Measurements from ENCODE around the gene ZBED5. TPM values are rescaled to one million over a fixed set of nuclear protein-coding genes. Genes with fewer than 3 reads are reported as not detected.

Gene ZBED5
- total RNA-seq = 10 to 100 TPM; 39.2 to 42.0 (median 39.9) TPM

DNA sequence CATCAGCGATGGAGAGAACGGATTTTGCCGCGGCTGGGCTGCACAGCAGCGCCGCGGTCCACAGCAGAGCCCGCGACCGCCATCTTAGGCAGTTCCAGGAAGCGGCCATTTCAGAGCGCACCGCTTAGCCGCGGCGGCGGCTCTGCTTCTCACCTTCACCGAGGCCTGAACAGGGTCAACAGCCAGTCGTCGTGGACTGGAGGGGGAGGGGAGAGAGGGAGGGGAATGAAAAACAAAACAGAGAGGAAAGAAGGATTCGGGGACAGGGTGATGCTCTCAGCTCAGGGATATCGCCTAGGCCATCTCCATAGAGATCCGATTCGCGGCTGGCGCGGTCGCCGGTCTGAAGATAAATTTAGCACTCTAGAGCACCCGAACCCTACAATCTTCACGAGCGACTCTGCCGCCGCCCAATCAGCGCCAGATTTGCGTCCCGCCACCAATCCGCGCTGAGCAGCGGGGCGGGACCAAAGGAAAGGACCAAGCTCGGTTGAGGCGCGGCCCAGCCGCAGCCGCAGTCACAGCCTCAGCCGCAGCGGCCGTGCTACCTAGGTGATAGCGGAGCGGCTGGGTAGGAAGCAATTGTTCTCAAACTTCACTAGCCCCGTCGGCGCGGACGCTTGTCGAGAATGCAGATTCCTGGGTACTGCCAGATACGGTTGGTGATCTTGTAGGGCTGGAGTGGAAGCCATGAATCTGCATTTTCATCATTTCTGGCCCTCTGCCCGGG is at the start of gene ZBED5:
TSS of gene ZBED5 (minus strand) at position 345 of the 730 bp plus-strand sequence. CDS start 3,108 bp downstream, outside the sequence.
- H3K36me3 Mint-ChIP-seq (ENCODE audit: insufficient read depth) = peaks cover 20% of the 10 kb centered on the region

DNA sequence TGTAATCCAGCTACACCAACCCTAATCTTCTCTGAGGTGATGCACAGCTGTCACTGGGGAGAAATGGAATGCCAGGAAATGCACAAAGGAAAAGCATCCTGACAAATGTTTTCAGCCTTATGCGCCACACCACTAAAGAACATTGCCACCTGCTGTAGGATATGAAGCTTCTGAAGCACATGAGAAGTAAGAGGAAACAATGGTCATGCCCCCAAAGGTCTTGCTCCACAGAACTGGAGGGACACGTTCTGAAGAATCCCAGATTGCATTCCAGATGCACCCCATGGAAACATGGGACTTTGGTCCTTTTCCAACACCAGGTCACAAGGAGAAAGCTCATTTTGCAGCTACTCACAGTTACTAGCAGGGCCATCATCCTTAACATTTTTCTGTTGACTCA is 48.7 kb upstream of the ZBED5 start:
- no peaks in the 10 kb centered on the region for H3K9me3 Mint-ChIP-seq
- H3K36me3 Mint-ChIP-seq (ENCODE audit: insufficient read depth) = no peaks in the 10 kb centered on the region
- peaks cover 8% of the 10 kb centered on the region for H3K27me3 Mint-ChIP-seq (ENCODE audit: low read depth)
- ATAC-seq (no peak), DNase-seq (no peak)
- no peaks in the 10 kb centered on the region for H3K4me1 Mint-ChIP-seq (ENCODE audit: low read depth)
- no peak overlapping the region for H3K4me3 Mint-ChIP-seq

More for the DNA sequence above, at the start of gene ZBED5:
- H3K4me3 Mint-ChIP-seq = peak within 1 kb of the TSS; percentile 96
- ATAC-seq = peak; percentile 94
- peaks cover 38% of the 10 kb centered on the region for H3K4me1 Mint-ChIP-seq (ENCODE audit: low read depth)
- H3K9me3 Mint-ChIP-seq = no peaks in the 10 kb centered on the region
- H3K27me3 Mint-ChIP-seq (ENCODE audit: low read depth) = no peaks in the 10 kb centered on the region
- DNase-seq = peak; percentile 91

DNA sequence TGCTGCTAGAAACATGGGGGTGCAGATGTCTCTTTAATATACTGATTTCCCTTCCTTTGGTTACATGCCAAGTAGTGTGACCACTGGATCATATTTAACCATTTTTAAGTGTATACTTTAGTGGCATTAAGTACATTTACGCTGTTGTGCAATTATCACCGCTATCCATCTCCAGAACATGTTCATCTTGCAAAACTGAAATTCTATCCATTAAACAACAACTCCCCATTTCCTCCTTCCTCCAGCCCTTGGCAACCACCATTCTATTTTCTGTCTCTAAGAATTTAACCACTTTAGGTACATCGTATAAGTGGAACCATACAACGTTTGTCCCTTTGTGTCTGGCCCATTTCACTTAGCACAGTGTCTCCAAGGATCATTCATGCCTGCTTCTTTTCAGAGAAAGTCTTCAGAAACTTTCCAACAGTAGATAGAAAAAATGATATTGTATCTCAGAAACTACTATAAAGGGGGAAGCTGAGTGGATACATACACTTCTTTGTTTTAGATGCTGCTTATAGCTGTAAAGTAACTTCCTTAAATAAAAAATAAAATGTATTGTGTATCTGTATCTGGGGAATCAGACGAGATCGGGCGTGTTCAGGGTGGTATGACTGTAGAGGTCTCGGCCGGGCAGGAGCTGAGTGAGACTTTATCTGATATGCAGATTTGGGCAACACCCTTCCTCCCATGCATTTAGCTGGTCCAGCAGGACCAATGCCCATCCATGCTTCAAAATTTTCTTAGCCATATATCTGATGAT is 44.6 kb upstream of the ZBED5 start:
- ATAC-seq = no peak
- H3K36me3 Mint-ChIP-seq (ENCODE audit: insufficient read depth) = no peaks in the 10 kb centered on the region
- no peaks in the 10 kb centered on the region for H3K9me3 Mint-ChIP-seq
- no peaks in the 10 kb centered on the region for H3K4me1 Mint-ChIP-seq (ENCODE audit: low read depth)
- H3K4me3 Mint-ChIP-seq = no peak overlapping the region
- peaks cover 8% of the 10 kb centered on the region for H3K27me3 Mint-ChIP-seq (ENCODE audit: low read depth)
- DNase-seq = no peak

DNA sequence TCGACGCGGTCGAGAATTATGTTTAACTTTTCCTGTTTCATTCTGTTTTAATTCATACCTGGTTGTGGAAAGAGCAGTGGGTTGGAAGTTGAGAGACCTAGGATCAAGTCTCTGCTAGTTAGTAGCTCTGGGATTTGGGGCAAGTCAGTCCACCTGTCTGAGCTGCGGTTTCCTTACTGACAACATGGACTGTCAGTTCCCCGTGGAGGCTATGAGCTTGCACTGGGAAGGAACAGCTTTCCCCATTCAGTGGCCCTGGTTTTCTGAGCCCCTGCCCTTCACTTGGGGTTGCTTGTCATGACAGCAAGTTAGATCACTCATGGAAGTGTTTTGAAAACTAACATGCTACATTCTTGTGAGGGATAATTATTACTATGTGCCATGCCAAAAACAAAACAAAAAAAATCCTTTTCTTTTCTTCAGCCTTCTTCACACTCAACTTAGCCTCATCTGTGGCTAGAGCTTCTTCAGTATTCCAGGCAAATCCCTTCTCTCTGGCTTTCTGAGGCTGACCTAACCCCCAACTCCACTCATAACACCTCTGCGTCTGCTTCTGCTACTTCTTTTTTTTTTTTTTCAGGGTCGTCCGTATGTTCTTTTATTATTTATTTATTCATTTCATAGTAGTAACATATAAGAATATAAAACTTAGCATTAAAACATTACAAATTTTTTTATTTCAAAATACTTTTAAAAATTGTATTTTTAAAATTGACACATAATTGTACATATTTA is 43.0 kb upstream of the ZBED5 start:
- DNase-seq (no peak), ATAC-seq (no peak)
- Mint-ChIP-seq H3K9me3 (no peaks in the 10 kb centered on the region), H3K36me3 (ENCODE audit: insufficient read depth) (no peaks in the 10 kb centered on the region), H3K4me3 (no peak overlapping the region), H3K4me1 (ENCODE audit: low read depth) (no peaks in the 10 kb centered on the region), H3K27me3 (ENCODE audit: low read depth) (peaks cover 8% of the 10 kb centered on the region)

DNA sequence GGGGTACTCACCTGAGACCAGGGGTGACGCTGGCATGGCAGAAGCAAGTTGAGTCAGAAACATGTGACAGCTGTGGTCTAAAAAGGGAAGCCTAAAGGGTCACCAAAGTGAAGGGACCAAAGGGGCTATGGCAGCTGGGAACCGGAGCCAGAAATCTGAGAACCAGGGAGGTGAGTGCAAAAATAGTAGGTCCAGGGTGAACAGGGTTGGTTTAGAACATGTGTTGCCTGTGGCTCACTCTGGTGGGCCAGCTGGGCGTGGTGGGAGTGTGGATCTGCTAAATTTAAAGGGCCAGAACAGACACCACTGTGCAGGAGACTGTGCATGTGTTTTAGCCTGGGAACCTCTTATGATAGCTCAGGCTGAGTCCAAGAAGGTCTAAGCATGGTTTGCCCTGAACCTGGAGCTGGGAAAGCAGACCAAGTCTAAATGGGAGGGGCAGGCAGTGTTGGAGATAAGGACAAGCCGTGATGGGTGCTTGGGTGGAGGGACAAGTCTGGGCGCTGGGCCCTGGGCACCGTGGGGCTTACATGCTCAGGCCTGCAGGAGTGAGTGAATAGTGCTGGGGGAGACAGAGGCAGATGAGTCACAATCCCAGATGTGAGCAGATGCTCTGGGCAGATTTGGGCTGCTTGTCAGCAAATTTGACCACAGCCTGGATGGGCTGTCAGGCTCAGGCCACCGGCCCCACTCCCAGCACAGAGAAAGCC is 41.4 kb upstream of the ZBED5 start:
- DNase-seq = no peak
- Mint-ChIP-seq H3K4me3 (no peak overlapping the region), H3K27me3 (ENCODE audit: low read depth) (no peaks in the 10 kb centered on the region), H3K36me3 (ENCODE audit: insufficient read depth) (no peaks in the 10 kb centered on the region), H3K9me3 (no peaks in the 10 kb centered on the region), H3K4me1 (ENCODE audit: low read depth) (no peaks in the 10 kb centered on the region)
- ATAC-seq = peak; percentile 35 to 47

DNA sequence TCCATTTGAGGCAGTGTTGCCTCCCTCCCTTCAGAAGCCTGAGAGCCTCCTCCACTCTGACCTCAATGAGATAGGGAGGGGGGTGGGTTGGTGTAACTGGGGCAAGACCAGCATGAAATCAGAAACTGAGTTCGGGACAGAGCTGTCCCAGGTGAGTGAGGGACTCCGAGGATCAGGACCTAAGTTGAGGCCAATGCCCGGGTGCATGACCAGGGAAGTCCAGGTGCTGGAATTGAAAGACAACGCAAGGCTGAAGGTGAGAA is 40.8 kb upstream of the ZBED5 start:
- Mint-ChIP-seq H3K36me3 (ENCODE audit: insufficient read depth) (no peaks in the 10 kb centered on the region), H3K9me3 (no peaks in the 10 kb centered on the region), H3K4me1 (ENCODE audit: low read depth) (no peaks in the 10 kb centered on the region), H3K27me3 (ENCODE audit: low read depth) (no peaks in the 10 kb centered on the region), H3K4me3 (no peak overlapping the region)
- DNase-seq = no peak
- no peak for ATAC-seq

DNA sequence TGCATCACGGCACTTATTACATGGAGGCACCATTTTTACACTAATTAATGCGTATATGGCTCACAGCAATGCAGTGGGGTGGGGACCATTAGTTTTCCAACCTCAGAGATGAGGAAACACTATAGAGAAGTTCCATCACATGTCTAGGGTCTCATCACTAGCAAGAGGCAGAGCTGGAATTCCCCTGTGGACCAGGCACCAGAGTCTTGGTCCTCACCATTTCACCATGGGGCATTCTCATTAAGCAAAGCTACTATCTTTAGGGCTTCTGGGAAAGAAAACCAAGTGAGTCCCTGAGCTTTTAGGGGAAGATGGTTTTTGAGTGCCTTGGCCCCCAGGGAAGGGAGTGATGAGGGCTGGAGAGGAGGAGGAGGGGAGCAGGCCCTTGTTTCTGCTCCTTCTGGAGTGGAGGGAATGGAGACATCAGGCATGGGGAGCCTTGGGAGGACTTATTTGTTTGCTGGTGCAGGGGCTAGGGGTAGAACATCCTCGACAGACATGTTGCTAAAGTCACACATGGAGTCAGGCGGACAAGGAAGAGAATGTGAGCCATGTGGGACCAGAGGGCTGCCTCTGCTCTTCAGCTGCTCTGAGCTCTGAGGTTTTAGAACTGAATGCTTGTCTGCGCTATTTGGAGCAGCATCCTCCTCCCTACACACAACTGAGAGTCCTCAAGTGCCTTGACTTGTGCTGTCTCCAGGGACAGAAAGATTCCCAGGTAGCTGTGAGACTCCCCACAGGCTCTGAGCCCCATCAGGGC is 40.3 kb upstream of the ZBED5 start:
- Mint-ChIP-seq H3K9me3 (no peaks in the 10 kb centered on the region), H3K27me3 (ENCODE audit: low read depth) (no peaks in the 10 kb centered on the region), H3K4me3 (no peak overlapping the region), H3K36me3 (ENCODE audit: insufficient read depth) (no peaks in the 10 kb centered on the region), H3K4me1 (ENCODE audit: low read depth) (no peaks in the 10 kb centered on the region)
- DNase-seq = no peak
- ATAC-seq = no peak

DNA sequence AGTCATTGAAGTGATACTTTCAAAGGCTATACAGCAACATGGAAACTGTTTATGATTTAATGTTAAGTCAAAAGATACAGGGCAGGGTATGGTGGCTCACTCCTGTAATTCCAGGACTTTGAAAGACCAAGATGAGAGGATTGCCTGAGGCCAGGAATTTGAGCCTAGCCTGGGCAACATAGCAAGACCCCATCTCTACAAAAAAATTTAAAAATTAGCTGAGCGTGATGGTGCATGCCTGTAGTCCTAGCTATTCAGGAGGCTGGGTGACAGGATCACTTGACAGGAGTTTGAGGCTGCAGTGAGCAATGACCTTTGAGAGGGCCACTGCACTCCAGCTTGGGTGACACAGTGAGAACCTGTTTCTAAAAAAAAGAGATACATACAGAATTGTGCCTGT is 39.3 kb upstream of the ZBED5 start:
- no peaks in the 10 kb centered on the region for H3K27me3 Mint-ChIP-seq (ENCODE audit: low read depth)
- no peaks in the 10 kb centered on the region for H3K9me3 Mint-ChIP-seq
- no peak for DNase-seq
- ATAC-seq = no peak
- no peak overlapping the region for H3K4me3 Mint-ChIP-seq
- H3K36me3 Mint-ChIP-seq (ENCODE audit: insufficient read depth) = no peaks in the 10 kb centered on the region
- H3K4me1 Mint-ChIP-seq (ENCODE audit: low read depth) = no peaks in the 10 kb centered on the region

DNA sequence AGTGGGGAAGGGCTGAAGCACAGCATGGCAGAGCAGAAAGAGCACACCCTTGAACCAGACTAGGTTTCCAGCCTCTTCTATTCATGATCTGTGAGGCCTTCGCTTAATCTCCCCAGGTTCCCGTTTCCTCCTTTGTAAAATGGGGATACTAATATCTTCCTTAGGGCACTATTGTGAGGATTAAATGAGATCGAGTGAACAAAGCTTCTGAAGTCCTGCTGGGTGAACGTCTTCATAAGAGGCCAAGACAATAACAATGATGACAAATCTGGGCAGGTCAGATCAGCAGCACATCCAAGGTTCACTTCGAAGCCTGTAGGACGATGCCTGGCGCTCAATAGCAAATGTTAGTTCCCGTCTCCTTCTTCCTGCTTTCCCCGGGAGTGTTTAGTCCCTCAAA is 38.6 kb upstream of the ZBED5 start:
- H3K9me3 Mint-ChIP-seq = no peaks in the 10 kb centered on the region
- no peaks in the 10 kb centered on the region for H3K27me3 Mint-ChIP-seq (ENCODE audit: low read depth)
- no peaks in the 10 kb centered on the region for H3K4me1 Mint-ChIP-seq (ENCODE audit: low read depth)
- H3K4me3 Mint-ChIP-seq = no peak overlapping the region
- DNase-seq (no peak), ATAC-seq (no peak)
- no peaks in the 10 kb centered on the region for H3K36me3 Mint-ChIP-seq (ENCODE audit: insufficient read depth)

DNA sequence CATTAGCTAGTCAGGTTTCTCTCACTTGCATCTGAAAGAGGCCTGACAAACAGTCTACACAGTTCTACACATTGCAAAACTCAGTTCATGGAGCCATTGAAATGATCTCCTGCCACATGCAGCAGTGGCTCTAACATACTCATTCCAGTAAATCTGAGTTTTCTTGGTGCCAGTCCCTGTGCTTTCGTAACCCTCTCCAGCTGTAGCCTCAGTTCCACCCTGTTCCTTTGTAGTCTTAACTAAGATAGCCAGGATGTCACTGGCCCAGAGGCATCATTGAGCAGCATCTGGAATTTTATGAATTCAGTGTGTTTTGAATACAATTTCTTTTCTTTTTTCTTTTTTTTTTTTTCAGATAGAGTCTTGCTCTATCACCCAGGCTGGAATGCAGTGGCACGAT is 37.4 kb upstream of the ZBED5 start:
- no peaks in the 10 kb centered on the region for H3K27me3 Mint-ChIP-seq (ENCODE audit: low read depth)
- no peaks in the 10 kb centered on the region for H3K4me1 Mint-ChIP-seq (ENCODE audit: low read depth)
- ATAC-seq = no peak
- H3K4me3 Mint-ChIP-seq = no peak overlapping the region
- no peak for DNase-seq
- H3K36me3 Mint-ChIP-seq (ENCODE audit: insufficient read depth) = no peaks in the 10 kb centered on the region
- H3K9me3 Mint-ChIP-seq = no peaks in the 10 kb centered on the region

DNA sequence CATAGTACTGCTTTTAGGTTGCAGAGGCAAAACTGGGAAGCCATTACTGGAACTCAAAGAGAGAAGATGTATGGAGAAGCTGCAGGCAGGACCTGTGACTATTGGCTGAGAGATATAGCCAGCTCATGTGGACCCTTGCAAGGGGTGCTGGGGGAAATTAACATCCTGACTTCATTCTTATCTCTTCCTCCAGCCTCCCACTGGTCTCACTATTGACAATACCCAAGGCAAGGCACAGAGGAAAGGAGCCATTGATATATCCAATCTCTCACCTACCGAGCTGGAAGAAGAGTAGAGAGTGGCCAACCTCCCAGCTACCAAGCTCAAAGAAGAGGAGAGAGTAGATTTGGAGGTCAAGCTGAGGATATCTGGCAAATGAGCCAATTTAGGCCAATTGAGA is 36.8 kb upstream of the ZBED5 start:
- no peak for ATAC-seq
- Mint-ChIP-seq H3K9me3 (peaks cover 4% of the 10 kb centered on the region), H3K4me3 (no peak overlapping the region), H3K27me3 (ENCODE audit: low read depth) (no peaks in the 10 kb centered on the region), H3K36me3 (ENCODE audit: insufficient read depth) (peaks cover 3% of the 10 kb centered on the region), H3K4me1 (ENCODE audit: low read depth) (no peaks in the 10 kb centered on the region)
- no peak for DNase-seq

DNA sequence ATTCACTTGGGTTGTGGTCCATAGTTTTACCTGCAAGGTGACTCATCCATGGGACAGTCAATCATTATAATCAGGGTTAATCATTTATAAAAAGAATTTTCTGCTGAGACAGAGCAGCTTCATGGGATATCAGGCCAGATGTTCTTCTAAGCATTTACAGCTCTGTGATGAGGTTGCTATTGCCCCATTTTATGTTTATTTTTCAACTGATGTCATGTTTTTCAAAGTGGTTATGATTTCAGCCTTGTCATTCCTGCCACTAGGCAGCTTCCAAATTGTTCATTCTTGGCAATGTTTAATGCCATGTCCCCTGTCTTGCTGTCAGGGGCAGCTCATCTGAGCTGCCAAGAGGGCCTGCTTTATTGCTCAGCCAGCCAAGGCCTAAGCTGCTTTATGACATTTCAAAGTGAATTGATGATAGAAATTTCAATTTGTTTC is 35.9 kb upstream of the ZBED5 start:
- no peak for DNase-seq
- H3K27me3 Mint-ChIP-seq (ENCODE audit: low read depth) = peaks cover 3% of the 10 kb centered on the region
- H3K9me3 Mint-ChIP-seq = peaks cover 13% of the 10 kb centered on the region
- H3K4me3 Mint-ChIP-seq = no peak overlapping the region
- ATAC-seq = no peak
- H3K36me3 Mint-ChIP-seq (ENCODE audit: insufficient read depth) = peaks cover 4% of the 10 kb centered on the region
- no peaks in the 10 kb centered on the region for H3K4me1 Mint-ChIP-seq (ENCODE audit: low read depth)

DNA sequence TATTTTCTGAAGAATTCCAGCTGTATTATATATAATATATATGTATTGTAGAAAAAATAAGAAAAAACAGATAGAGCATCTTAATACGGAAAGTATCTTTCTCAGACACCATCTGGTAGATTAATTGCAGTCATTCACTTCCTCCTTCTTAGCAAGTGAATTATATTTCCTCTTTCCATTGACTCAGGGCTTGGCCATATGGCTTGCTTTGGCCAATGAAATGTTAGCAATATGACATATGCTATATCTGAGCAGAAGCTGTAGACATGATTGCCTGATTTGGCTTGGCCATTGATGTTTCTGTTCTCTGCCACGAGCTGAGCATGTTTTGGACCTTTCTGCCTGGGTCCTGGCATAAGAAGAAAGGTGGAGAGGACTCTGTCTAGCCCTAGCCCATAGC is 34.4 kb upstream of the ZBED5 start:
- DNase-seq (no peak), ATAC-seq (no peak)
- Mint-ChIP-seq H3K4me1 (ENCODE audit: low read depth) (no peaks in the 10 kb centered on the region), H3K4me3 (no peak overlapping the region), H3K9me3 (peaks cover 13% of the 10 kb centered on the region), H3K36me3 (ENCODE audit: insufficient read depth) (peaks cover 4% of the 10 kb centered on the region), H3K27me3 (ENCODE audit: low read depth) (peaks cover 4% of the 10 kb centered on the region)
